C4-2B (cell line): Measurements from ENCODE around the gene SLC25A14.

Source experiments
- CTCF ChIP-seq: fragments of 450-650 bp; conservative IDR thresholded peaks from 2 replicates; pipeline ENCODE4 v1.5.1; 2017; ENCODE audit warnings: mild to moderate bottlenecking
- ZFX ChIP-seq: fragments of 450-650 bp; IDR thresholded peaks from 2 replicates; pipeline ENCODE4 v1.6.1; 2017

- no peak for TF ChIP-seq CTCF
- TF ChIP-seq ZFX = no peak
Observed at GRCh38 chrX:130419263-130419662, 79.5 kb downstream of the SLC25A14 start.
